NK-92 (cell line): ENCODE data around the gene CYP26A1.

Experiments used
- DNase-seq: peaks from one replicate; lab custom pipeline; 2025; ENCODE audit not compliant: unreplicated experiment; lab: John Stamatoyannopoulos, UW

The CYP26A1 gene

DNA sequence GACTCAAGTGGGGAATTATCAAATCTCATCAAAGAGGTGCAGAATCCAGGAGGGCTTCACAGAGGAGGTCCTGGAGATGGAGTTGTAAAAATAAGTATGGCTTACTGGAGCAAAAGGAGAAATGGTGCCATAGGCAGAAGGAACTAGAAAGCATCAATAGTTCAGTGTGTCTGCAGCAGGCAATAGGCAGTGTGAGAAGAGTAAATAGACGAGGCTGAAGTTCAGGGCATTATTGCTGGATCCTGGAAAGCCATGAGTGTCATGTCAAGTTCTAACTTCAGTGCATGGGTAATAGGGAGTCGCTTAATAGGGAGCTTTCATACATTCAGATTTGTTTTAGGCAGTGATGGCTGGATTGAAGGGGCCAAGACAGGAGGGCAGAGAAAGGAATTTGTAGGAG lies 39.3 kb downstream of the CYP26A1 start:
- DNase-seq: no peak

DNA sequence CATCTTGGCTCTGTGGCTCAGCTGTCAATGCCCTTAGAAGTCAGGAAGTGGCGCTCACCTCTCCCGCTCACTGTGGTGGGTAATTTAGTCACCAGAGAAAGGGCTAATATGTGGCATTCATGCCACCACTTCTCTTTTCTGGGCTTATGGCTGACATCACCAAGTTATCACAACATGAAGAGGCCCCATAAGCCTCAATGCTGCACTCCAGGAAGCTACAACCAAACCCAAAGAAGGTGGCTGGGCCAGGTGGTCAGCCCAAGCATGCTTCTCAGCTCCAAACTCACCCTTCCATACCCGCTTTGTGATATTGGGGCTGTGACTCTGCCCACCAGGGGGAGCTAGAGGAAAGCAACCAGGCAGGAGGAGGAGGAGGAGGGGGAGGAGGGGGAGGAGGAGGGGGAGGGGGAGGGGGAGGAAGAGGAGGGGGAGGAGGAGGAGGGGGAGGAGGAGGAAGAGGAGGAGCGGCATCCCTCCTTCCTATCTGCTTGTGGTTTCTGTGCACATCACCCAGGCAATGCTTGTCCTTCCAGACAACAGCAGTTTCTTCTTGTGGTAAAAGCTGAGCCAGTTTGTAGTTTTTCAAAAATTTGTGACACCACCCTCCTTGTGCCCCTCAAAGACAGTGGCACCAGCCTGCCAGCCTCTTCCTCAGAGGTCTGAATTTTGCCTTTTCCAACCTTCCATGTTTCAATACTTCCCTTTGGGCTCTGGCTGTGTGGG lies 42.1 kb downstream of the CYP26A1 start:
- DNase-seq: no peak

GRCh38 chr10:93121311-93121710 lies 47.6 kb downstream of the CYP26A1 start:
- no peak for DNase-seq

GRCh38 chr10:93123766-93124165 lies 50.1 kb downstream of the CYP26A1 start:
- no peak for DNase-seq

DNA sequence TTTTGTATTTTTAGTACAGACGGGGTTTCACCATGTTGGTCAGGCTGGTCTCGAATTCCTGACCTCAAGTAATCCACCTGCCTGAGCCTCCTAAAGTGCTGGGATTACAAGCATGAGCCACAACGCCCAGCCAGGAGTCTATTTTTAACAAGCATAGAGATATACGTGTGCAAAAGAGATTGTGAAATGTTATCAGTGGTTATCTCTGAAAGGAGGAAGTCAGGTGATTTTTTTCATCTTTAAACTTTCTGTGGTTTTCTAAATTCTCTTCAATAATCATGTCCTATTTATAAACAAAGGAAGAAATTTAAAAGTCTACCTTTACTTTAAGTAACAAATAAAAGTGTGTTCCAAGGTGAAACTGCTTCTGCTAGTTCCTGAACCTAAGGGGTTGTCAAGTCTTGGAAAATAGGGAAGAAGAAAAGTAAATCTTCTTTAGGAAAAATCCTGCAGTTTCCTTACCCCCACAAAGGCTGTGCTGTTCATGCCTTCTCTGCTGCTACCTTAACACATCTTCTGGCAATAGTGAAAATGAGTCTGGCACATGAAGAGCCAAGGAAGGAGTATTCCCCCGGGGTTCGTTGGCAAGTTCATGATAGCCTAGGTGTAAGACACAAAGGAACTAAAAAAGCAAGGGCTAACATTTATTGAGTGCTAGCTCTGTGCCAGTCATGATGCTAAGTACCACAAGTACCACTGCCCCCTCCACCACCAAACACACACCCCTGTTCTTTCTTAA lies 51.1 kb downstream of the CYP26A1 start:
- DNase-seq: no peak

GRCh38 chr10:93125966-93126365 lies 52.3 kb downstream of the CYP26A1 start:
- no peak for DNase-seq

- no peak for DNase-seq
Measured at GRCh38 chr10:93126483-93127052, 52.9 kb downstream of the CYP26A1 start.
